NCI-H128 (cell line): ENCODE measurements around the gene STK39.
"Not testable (repeated sequence)": the region's sequence is repeated elsewhere in the genome, so short reads cannot be mapped to it uniquely, and the experiment has no call there.

Source experiments
- DNase-seq: peaks from one replicate; lab custom pipeline; 2025; ENCODE audit not compliant: unreplicated experiment; lab: John Stamatoyannopoulos, UW

STK39 gene

DNA sequence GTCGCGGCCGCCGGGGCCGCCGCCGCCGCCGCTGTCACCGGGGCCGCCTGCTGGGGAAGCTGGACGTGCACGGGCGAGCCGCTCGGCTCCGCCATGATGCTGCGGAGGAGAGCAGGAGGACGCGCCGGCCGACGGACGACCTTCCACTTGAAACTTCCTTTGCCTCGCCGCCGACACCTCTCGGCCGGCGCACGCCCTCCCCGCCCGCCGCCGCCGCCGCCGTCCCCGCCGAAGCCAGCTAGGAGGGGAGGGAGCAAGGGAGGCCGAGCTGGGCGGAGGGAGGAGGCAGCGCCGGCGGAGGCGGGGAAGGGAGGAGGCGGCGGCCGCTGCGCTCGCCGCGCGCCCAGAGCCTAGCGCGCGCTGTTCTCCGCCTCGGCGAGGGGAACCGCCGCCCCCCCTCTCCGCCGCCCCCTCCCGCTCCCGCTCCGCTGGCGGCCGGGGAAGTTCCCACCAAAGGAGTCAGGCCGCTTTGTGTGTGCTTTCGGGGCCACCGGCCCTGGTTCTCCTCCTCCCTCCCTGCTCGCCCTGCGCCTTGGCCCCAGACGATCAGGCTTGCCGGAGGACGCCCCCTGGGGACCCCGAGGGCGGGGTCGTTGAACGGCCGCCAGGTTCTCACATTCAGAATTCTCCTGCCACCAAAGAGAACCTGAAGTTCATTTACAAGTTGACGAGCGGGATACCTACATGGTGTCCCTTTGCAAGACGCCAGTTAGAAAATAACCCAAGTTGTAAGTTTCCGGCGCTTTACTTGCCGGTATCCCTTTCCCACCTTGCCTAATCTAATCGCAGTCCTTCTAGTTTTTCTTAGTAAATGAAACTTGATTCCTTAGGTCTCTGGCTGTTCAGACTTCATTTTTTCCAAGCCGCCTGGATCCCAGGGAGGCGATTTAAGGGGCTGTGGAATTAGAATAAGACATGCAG is at the start of gene STK39:
STK39 (minus strand) TSS at position 255 of the 921 bp plus-strand sequence; CDS start at position 95, 160 bp downstream.
- DNase-seq, result peak; percentile 39

DNA sequence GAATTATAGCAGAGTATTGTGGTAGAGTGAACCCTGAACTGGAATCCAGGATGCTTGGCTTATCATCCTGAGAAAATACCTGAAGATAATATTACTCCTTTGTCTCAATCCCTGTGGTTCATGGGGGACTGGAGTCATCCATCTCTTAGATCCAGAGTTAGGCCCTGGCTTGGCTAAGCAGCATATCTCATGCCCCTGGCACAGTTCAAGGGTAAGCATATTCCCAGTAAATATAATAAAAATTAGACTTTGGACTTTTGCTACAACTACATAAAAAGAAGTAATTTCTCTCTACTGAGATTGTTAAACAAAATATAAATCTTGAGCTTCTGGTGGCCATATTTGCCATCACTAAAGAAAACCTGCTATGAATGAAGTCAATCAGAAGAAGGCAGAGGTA is 47.7 kb upstream of the STK39 start:
- DNase-seq, result no peak

DNA sequence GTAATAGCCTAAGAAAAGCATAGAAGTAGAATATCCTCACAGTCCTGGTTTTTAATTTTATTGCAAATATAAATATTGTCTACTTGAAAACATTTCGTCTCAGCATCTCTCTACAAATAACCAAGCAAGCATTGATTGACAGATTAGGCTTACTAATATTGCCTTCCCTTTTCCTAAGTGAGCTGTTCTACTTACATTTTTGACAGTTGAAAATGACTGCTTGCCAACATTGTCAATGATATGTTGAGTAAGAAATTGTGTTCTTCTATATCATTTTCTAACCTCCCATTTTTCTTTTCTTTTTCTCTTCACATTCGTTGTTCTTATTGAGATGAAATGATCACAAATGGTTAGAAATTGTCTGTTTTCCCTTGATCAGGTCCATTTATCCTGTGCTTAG is 47.0 kb upstream of the STK39 start:
- DNase-seq, result no peak

DNA sequence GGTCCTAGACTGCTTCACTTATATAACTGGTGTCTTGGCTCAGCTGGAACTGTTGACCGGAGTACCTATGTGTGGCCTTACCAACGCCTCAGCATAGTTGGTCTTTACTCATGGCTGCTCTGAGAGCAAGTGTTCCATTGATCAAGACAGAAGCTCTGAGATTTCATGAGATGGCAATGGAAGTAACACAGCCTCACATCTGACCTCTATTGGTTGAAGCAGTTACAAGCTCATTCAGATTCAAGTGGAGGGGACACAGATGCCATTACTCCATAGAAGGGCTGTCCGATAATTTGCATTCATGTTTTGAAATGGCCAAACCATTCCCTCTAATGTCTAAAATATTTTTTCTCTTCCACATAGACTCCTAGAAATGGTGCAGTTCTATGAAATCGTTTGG is 46.4 kb upstream of the STK39 start:
- no peak for DNase-seq

DNA sequence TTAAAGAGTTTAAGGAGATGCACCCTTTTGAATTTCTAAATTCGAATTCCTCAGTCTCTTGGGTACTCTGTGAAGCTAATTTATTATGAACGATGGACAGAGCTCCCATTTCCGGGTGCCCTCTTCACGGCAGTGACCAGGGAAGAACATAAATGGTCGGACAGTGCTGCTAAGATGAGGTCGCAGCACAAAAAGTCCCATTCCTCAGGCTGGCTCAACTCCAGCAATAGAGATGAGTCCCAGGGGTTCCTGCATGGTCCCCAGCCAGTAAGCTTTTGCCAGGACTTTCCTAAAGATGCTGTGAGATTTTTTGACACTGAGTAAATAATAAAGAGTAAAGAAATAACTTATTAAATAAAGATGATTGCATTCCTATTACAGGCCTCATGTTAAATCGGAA is 43.0 kb upstream of the STK39 start:
- no peak for DNase-seq

DNA sequence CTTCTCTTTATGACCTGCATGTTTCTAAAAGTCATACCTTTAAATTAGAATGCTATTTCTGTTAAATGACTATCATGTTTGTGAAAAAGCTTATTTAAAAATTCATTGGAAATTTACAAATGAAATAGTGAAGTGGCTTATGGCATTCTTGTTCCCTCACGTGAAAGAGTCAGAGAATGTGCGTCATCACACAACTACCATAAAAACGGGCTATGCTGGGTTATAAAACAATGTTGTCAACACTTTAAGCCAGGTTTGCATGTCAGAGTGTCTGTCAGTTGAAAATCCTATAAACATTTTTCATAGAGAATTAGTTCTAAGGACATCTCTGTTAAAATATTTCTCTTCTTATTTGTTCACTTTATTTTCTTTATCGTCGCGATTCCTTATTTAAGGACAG is 42.5 kb upstream of the STK39 start:
- DNase-seq, result no peak

DNA sequence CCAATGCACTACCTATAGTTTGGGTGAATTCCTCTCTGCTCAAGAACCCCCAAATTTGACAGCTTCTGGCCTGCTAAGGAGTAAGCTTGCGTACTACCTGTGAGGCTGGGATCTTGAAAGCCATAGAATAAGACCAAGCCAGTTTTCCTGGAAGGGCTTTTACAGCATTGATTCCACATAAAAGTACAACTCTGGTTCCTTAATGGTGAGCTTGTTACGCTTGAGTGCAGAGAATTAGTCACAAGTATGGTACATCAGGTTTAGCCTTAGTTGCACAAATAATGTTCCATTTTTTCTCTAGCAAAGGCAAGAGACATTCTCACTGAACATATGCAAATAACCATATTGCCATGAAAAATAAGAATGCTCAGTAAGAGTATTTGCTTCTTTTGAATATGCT is 39.1 kb upstream of the STK39 start:
- DNase-seq, result no peak

DNA sequence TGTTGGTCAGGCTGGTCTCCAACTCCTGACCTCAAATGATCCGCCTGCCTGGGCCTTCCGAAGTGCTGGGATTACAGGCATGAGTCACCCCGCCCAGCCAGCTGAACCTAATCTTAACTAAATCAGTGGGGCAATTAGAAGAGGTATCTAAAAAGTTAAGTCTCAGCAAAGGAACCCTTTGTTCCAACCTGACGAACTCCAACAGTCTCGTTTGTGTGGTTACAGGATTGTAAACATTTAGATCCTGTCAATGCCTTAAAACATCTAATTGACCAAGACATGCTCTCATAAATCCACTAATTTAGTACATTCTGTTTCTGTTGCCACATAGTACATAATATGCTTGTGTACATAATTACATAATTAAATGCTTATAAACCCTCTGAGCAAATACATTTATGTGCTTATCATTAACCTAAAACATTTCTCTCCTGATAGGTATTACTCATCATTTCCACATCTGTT is 31.1 kb upstream of the STK39 start:
- DNase-seq, result no peak

DNA sequence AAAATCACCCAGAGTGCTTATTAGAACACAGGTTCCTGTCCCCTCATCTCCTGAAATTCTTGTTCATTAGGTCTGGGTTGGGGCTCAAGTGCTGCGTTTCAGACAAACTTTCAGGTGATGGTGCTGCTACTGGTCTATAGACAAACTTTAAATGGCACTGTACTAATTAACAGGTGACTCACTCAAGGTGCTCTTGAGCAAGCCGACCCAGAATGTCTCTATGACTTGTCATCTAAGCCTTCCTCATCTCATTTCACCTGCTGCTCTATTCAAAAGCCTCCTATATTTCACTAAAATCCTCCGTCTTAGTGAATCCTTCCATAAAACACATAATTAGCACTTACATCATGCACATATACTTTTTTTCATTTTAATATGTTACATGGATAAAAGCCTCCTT is 29.9 kb upstream of the STK39 start:
- DNase-seq, result no peak

DNA sequence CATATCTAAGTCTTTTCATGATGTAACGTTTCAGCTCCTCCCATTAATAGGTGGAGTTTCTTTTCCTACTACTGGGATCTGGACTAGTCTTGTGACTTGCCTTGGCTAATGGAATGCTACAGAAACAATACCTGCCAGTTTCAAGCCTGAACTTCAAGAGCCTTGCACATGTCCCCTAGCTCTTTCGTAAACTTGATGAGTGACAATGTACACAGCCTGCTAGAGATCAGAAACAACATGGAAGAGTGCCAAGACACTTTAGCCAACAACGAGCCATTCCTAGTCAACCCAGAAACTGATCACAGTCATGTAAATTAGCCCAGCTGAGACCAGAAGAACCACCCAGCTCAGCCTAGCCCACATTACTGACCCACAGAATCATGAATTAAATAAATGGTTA is 24.8 kb upstream of the STK39 start:
- DNase-seq, result no peak

DNA sequence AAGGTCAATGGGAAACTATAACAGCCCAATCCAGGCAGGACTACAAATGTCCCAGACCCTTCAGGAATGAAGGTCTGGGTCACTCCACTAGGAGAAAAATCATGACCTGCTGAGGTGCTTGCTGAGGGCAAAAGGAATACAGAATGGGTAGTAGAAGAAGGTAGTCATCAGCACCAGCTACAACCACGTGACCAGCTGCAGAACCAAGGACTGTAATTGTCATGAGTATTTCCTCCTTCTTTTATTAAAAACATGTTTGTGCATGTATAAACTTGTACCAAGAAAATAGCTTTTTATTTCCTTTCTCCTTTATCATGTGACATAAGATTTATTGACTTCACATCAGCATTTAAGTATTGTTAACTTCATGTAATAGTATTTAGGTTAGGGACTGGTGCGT is 15.5 kb upstream of the STK39 start:
- not testable (repeated sequence) for DNase-seq

DNA sequence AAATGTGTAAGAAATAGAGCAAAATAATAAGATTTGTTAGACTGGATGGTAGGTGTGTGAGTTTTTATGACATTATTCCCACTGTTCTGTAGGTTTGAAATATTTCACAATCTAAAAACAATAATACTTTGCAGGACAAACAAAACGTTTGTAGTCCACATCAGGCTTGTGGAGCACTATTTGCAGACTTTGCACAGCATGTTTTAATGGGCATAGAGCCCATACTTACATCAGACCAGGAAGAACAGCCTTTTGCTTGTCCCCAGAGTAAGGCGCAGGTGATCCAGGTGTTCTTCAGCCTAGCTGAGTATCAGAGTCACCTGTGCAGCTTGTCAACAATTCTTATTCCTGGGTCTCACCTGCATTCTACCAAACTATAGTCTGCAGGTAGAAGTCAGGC is 9.1 kb upstream of the STK39 start:
- no peak for DNase-seq

DNA sequence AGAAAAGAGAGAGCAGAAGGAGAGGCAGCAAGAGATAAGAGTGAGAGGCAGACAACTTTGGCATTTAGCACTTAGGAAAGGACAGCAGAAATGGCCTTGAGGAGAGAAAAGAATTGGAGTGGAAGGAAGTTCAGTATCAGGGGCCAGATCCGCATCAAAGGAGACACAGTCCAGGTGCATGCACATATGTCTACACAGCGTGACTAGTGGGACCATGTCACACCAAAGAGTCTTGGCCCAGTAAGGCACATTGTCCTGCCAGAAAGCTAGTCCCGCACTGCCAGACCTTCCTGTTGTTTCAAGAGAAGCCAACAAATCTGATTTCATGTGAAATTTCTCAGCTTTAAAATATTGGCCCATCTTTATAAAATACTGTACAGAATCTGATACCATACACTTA is 8.5 kb upstream of the STK39 start:
- no peak for DNase-seq

DNA sequence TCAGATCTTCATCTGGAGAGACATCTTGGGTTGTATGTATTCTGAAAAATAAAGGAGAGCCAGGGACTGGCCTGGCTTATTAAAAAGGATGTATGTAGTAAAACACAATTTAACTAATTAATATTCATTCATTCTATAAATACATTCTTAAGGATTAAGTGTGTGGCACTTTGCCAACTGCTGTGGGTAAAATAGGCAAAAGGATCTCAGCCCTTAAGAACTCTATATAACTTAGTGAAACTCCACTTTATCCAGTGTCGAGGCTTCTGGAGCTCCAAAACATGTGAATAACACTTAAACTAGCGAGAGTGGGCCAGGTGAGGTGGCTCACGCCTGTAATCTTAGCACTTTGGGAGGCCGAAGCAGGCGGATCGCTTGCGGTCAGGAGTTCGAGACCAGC is 7.7 kb upstream of the STK39 start:
- DNase-seq, result no peak

DNA sequence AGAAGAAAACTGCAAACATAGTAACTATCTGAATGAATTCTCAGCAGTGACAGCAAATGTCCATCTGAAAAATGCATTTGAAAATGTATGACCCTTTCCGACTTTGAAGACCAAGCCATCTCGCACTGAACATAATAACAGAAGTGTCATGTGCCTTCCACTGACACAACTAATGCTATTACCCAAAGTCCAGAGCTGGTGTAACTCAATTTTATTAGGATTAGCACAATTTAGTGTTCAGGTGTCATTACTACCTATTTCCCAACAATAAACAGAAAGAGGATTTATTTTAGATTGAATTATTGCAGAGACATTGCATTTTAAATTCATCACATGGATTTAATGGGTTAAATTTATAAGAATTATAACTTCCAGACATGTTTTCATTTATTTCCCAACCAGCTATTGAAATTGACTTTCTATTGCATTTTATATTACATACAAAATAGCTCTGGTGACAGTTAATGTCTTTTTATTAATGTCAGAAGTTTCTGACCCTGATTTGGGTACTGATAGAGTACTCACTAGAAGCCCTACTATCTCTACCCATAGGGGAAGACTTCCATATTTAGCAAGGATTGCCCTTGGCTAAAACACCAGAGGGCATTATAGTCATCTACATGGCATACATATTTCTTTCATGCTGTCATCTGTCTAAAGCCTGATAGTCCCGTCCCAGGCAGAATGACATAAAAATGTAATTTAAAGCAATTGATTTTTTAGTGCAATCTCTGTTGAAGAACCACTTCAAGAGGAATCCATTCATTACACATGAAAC is 7.0 kb upstream of the STK39 start:
- no peak for DNase-seq

DNA sequence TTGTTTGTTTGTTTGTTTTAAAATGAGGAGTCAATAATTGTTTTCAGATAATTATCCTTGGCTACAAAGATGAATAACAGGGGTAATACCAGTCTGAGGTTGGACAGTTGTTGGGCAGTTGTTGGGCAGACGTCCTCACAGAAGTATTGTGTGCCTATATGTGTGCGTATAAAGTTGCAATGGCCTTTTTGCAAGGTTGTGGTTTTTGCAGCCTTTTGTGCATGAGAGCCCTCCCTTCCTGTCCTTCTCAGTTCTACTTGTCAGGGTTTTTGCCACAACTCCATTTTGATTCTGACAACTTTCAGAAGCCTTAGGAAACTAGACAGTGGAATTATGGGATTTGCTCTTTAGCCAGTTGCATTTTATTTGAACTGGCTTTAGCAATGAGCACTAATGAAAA is 6.0 kb upstream of the STK39 start:
- no peak for DNase-seq

DNA sequence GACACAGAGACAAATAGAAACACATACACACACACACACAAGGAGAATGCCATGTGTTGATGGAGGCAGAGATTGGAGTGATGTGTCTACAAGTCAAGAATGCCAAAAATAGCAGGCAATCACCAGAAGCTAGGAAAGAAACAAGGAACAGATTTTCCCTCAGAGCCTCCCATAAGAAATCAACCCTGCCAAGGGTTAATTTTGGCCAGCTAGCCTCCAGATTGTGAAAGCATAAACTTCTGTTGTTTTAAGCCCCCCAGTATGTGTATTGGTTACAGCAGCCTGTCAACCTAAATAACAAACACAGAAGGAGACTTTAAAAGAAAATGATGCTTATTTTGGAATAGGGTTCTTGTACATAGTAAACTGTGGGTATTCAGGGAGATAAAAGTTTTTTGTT is 5.6 kb upstream of the STK39 start:
- no peak for DNase-seq

DNA sequence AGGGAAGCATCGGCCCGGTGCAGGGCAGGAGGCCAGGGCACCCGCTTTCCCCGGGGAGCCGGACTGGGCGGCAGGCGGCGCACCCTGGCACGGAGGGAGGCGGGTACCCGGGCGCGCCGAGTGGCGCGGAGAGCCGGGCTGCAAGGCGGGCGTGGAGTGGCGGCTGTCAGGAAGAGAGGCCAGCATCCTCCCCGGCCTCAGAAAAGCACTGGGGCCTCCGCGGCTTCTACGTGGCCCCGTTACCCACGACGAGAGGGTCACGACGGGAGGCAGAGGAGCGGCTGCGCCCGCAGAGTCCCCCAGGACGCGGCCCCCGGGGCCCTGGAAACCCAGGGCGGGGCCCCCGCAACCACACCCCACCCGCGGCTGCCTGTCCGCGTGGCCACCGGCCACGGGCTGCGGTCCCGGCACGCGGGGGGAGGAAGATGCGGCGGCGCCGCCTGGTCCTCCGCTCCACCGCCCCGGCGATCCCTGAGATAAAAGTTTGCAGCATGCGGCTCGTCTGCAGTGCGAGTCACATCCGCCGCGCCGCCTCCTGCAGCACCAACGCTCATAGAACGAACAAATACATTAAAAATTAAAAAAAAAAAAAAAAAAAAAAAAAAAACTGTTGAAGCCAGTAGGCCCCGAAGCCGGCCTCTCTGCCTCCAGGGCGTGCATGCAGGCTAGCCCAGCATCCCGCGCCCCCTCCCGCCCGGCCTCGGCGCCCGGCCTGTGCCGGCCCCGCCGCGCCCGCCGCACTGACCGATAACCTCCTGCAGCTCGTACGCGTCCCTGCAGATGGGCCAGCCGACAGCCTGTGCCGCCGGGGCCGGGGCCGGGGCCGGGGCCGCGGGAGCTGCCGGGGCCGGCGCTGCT is 683 bp downstream of the STK39 start:
- DNase-seq, result no peak

DNA sequence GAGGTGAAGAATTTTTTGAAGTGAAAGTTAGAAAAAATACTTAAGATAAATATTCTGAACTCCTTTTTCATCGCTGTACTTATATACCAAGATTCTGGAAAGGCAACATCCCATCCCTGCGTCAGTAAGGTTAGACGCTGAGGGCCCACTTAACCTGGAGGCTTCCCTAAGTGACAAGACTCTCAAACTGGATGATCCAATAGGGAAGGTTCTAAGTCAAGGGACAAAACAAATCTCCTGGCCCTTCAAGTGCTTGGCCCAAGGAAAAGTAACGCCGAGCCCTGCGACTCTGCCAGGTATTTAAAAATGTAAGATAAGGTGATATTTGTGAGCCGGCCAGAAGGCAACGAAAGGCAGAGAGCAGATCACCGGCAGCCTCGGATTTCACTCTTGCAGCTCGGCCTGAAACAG is 1.3 kb downstream of the STK39 start:
- DNase-seq, result no peak

DNA sequence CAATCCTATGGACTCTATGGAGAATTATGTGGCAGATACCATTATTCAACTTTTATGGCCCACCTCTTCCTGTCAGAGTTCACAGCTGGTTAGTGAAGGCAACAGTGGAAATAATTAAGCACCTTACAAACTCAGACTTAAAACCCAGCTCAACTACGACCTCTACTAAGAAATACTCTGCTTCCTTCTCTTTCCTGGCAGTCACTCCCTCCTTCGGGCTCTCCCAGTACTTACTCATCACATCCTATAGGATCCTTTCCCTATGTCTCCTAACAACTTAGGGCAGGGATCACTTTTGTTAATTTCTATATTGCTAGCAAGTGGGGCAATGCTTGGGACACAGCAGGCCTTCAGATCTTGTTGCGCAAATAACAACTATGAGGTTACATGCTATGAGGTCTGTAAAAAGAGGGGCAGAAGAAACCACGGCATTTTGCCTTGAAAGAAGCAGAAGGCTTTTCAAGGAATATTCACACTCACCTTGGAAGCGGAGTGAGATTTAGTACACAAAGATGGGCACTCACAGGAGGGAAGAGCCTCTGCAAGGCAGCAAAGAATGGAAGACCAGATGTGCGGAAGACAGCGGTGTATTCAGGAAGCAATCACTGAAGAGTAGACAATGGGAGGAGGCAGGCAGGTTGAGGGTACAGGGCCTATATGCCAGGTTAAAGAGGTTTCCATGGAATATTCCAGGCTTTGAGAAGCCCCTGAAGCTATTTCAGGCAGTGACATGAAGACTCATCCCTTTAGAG is 2.1 kb downstream of the STK39 start:
- no peak for DNase-seq

DNA sequence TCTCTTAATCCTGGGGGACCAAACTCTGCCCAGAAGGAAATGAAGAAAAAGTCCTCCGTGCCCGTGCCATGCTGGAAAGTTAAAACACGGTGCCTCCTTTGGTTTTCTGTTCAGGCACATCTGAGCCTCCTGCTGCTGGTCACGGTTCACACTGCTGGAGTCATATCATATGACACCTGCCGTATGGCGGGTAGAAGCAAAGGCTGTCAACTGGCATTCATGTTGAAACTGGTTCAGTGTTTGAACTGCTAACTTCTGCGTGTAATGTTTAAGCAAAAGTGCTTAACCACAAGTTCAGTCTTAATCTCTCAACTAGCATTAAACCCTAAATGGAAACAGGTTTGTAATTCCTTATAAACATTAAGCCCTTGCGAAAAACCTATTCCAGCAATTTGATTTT is 3.1 kb downstream of the STK39 start:
- peak; percentile 47 for DNase-seq
